Ishikawa (cell line): ENCODE data around the gene CCPG1.

Experiments used
- CEBPB ChIP-seq: IDR thresholded peaks from 2 replicates; pipeline ENCODE4 v1.6.1; 2012
- CREB1 ChIP-seq: IDR thresholded peaks from 2 replicates; pipeline ENCODE4 v1.6.1; 2012; ENCODE audit warnings: low read depth
- EGR1 ChIP-seq: IDR thresholded peaks from 2 replicates; pipeline ENCODE4 v1.6.1; 2012
- EP300 ChIP-seq: IDR thresholded peaks from 2 replicates; pipeline ENCODE4 v1.6.1; 2012; ENCODE audit warnings: borderline replicate concordance
- FOXM1 ChIP-seq: IDR thresholded peaks from 2 replicates; pipeline ENCODE4 v1.6.1; 2012; ENCODE audit warnings: low read depth, borderline replicate concordance
- MAX ChIP-seq: IDR thresholded peaks from 2 replicates; pipeline ENCODE4 v1.6.1; 2012
- NFIC ChIP-seq: IDR thresholded peaks from 2 replicates; pipeline ENCODE4 v1.6.1; 2012
- RAD21 ChIP-seq: IDR thresholded peaks from 2 replicates; pipeline ENCODE4 v1.6.1; 2012; ENCODE audit warnings: low read depth
- REST ChIP-seq: IDR thresholded peaks from 2 replicates; pipeline ENCODE4 v1.6.1; 2012; ENCODE audit warnings: low read depth, mild to moderate bottlenecking
- TAF1 ChIP-seq: IDR thresholded peaks from 2 replicates; pipeline ENCODE4 v1.6.1; 2012; ENCODE audit warnings: low read depth, mild to moderate bottlenecking
- TEAD4 ChIP-seq: IDR thresholded peaks from 2 replicates; pipeline ENCODE4 v1.6.1; 2012
- USF1 ChIP-seq: IDR thresholded peaks from 2 replicates; pipeline ENCODE4 v1.6.1; 2012
- YY1 ChIP-seq: IDR thresholded peaks from 2 replicates; pipeline ENCODE4 v1.6.1; 2012; ENCODE audit warnings: low read depth
- ZBTB7A ChIP-seq: IDR thresholded peaks from 2 replicates; pipeline ENCODE4 v1.6.1; 2012; ENCODE audit warnings: low read depth

- TF ChIP-seq EP300 (no peak), TEAD4 (no peak), REST (no peak), CREB1 (no peak), EGR1 (no peak), MAX (no peak), RAD21 (no peak), FOXM1 (no peak), TAF1 (no peak), NFIC (no peak), ZBTB7A (no peak), USF1 (no peak), YY1 (no peak), CEBPB (no peak)
Observed at GRCh38 chr15:55422089-55422488, 13.9 kb upstream of the CCPG1 start.
